B cell (primary cell): ENCODE results near the gene MFSD6L. TPM values are rescaled to one million over a fixed set of nuclear protein-coding genes. Genes with fewer than 3 reads are reported as not detected.

Source experiments
- ATAC-seq: fragments of 200-7000 bp; cut with Tn5 transposase; one replicate; pipeline ENCODE4 v1.10.0; 2021; ENCODE audit warnings: low read depth, mild to moderate bottlenecking, moderate number of reproducible peaks, moderate library complexity
- CTCF ChIA-PET: fragments of 350-600 bp; sonication (Branson Sonifier 250); formaldehyde crosslinking; loops from one replicate; lab custom pipeline; 2021; ENCODE audit warnings: antibody characterized with exemption, inconsistent platforms; lab: Charles Lee
- POLR2A ChIA-PET: fragments of 350-600 bp; sonication (Branson Sonifier 250); formaldehyde crosslinking; loops from one replicate; lab custom pipeline; 2021; ENCODE audit warnings: antibody characterized with exemption; lab: Charles Lee
- DNase-seq: peaks from one replicate; pipeline ENCODE4 v3.0.0; 2013
- H2AFZ ChIP-seq: 2 replicates; pipeline ENCODE4 v1.6.1; 2012; ENCODE audit warnings: mild to moderate bottlenecking, low read depth, low read length; ENCODE audit not compliant: insufficient read depth, poor library complexity, severe bottlenecking
- H3K27ac ChIP-seq, 2 donors: 1 replicate in 1 of 2; 2 replicates in 1 of 2; pipeline ENCODE4 v1.5.1; 2012 to 2013; ENCODE audit warnings: low read length in 2 of 2, mild to moderate bottlenecking in 2 of 2, moderate library complexity in 1 of 2
- H3K27me3 ChIP-seq, 4 experiments: fragments of 200-600 bp in 1 of 4; sonication (generic) in 1 of 4; replicated peaks in 1 of 4; 1 replicate in 2 of 4; 2 replicates in 2 of 4; pipeline versions ENCODE4 v1.6.1 to v1.7.0; 2013 to 2016; ENCODE audit warnings: low read length in 3 of 4, mild to moderate bottlenecking in 2 of 4, mixed read lengths in 1 of 4, moderate library complexity in 1 of 4; ENCODE audit not compliant: insufficient read depth in 4 of 4, control insufficient read depth in 3 of 4; ENCODE audit errors: control extremely low read depth in 1 of 4
- H3K36me3 ChIP-seq, 2 experiments: replicated peaks in 1 of 2; 1 replicate in 1 of 2; 2 replicates in 1 of 2; pipeline versions ENCODE4 v1.6.1 to v1.7.1; 2013; ENCODE audit warnings: low read length in 1 of 2; ENCODE audit not compliant: insufficient read depth in 2 of 2, control insufficient read depth in 1 of 2; ENCODE audit errors: control extremely low read depth in 1 of 2, extremely low read depth in 1 of 2
- H3K4me1 ChIP-seq, 2 donors: fragments of 200-600 bp in 1 of 2; sonication (generic) in 1 of 2; 1 replicate in 1 of 2; 2 replicates in 1 of 2; pipeline versions ENCODE4 v1.5.1 to v1.6.1; 2013 to 2017; ENCODE audit warnings: low read length in 2 of 2; ENCODE audit not compliant: control insufficient read depth in 2 of 2, insufficient read depth in 2 of 2
- H3K4me2 ChIP-seq: replicated peaks from 2 replicates; pipeline ENCODE3; 2012; ENCODE audit warnings: mild to moderate bottlenecking, low read depth, low read length; ENCODE audit not compliant: poor library complexity, severe bottlenecking
- H3K4me3 ChIP-seq, 5 experiments: fragments of 200-600 bp in 1 of 5; sonication (generic) in 1 of 5; 1 replicate in 3 of 5; 2 replicates in 2 of 5; pipeline versions ENCODE4 v1.5.1 to v1.7.0; 2011 to 2016; ENCODE audit warnings: low read length in 4 of 5, mild to moderate bottlenecking in 4 of 5, low read depth in 2 of 5, control low read depth in 1 of 5, moderate library complexity in 1 of 5; ENCODE audit not compliant: insufficient read depth in 1 of 5; ENCODE audit errors: control extremely low read depth in 1 of 5, extremely low read depth in 1 of 5
- H3K79me2 ChIP-seq: fragments of 200-600 bp; sonication (generic); one replicate; pipeline ENCODE4 v1.6.0; 2016; ENCODE audit warnings: low read length; ENCODE audit not compliant: control insufficient read depth, insufficient read depth
- H3K9ac ChIP-seq: fragments of 200-600 bp; sonication (generic); 2 replicates; pipeline ENCODE4 v1.6.1; 2017; ENCODE audit warnings: mild to moderate bottlenecking, low read length, moderate library complexity
- H3K9me3 ChIP-seq, 3 donors: one replicate each; pipeline versions ENCODE4 v1.6.1 to v1.7.1; 2013; ENCODE audit warnings: low read length in 2 of 3; ENCODE audit not compliant: control insufficient read depth in 2 of 3, insufficient read depth in 1 of 3; ENCODE audit errors: control extremely low read depth in 1 of 3
- H4K20me1 ChIP-seq: 2 replicates; pipeline ENCODE4 v1.6.0; 2012; ENCODE audit warnings: mild to moderate bottlenecking, low read length; ENCODE audit not compliant: insufficient read depth, control insufficient read depth, poor library complexity, severe bottlenecking
- H3K27ac Mint-ChIP-seq: one replicate; pipeline ENCODE4 v1.8.0; 2021; ENCODE audit warnings: mixed read lengths
- H3K27me3 Mint-ChIP-seq: one replicate; pipeline ENCODE4 v1.8.0; 2021; ENCODE audit warnings: mixed read lengths
- H3K4me1 Mint-ChIP-seq: one replicate; pipeline ENCODE4 v1.8.0; 2021; ENCODE audit warnings: mixed read lengths
- H3K4me3 Mint-ChIP-seq: one replicate; pipeline ENCODE4 v1.8.0; 2021; ENCODE audit warnings: mixed read lengths
- H3K9me3 Mint-ChIP-seq: one replicate; pipeline ENCODE4 v1.8.0; 2022; ENCODE audit warnings: mixed read lengths; ENCODE audit not compliant: insufficient read depth
- CTCF ChIP-seq: fragments of 200-600 bp; IDR thresholded peaks from one replicate; pipeline ENCODE4 v1.8.0; 2022; ENCODE audit warnings: antibody characterized with exemption, mild to moderate bottlenecking
- EZH2 ChIP-seq: IDR thresholded peaks from 2 replicates; pipeline ENCODE4 v1.6.1; 2012; ENCODE audit warnings: borderline replicate concordance, low read depth, mild to moderate bottlenecking, moderate library complexity, low read length; ENCODE audit not compliant: insufficient read depth, poor library complexity, severe bottlenecking
- WGBS: methylation state at CpG from one replicate; pipeline ENCODE4 v1.1.5; 2013; ENCODE audit warnings: missing lambda C conversion rate; ENCODE audit not compliant: insufficient coverage; 5-methylcytosine and 5-hydroxymethylcytosine counted together
- intact Hi-C: fragments of 100-400 bp; cut with micrococcal nuclease; formaldehyde crosslinking; loops from one replicate; pipeline ENCODE4 v1.10.0; 2022
- polyA plus RNA-seq: library from polyadenylated mRNA; depleted of rRNA; stranded (reverse); fragments of >200 nt; gene quantifications from 2 replicates; pipeline ENCODE4 v1.2.3, GENCODE V29; 2012
- total RNA-seq, 2 donors: library from RNA; stranded (reverse); fragments of 120-200 nt in 1 of 2; gene quantifications; 1 replicate in 1 of 2; 2 replicates in 1 of 2; pipeline versions ENCODE4 v1.2.3 to v1.2.4, GENCODE V29; 2013 to 2022

MFSD6L gene
- total and polyA plus RNA-seq, 2 donors (not counting 1 experiment from before 2014, with no cell fraction given) = 0.24 to 0.37 TPM

- Mint-ChIP-seq H3K4me3 (no peak overlapping the region), H3K4me1 (peaks cover 27% of the 10 kb centered on the region), H3K27me3 (no peaks in the 10 kb centered on the region), H3K27ac (no peak overlapping the region), H3K9me3 (no peaks in the 10 kb centered on the region)
- no peak overlapping the region for H3K4me3 ChIP-seq
- intact Hi-C loops = no loop called here
- H3K9me3 ChIP-seq = no peaks in the 10 kb centered on the region
- no peaks in the 10 kb centered on the region for H3K36me3 ChIP-seq
- H2AFZ ChIP-seq = no peak overlapping the region
- ChIA-PET CTCF (interaction anchor here (1.2 to 5.1 kb wide), 2 partner anchors 93 to 197 kb away, joined by 7 to 56 read pairs; no protein-coding TSS in a partner anchor), POLR2A (no interaction called here)
- 95% methylated on average over 5 of the region's 6 CpGs for WGBS
- H3K4me2 ChIP-seq = no peak overlapping the region
- no peak overlapping the region for H3K9ac ChIP-seq
- no peaks in the 10 kb centered on the region for H3K79me2 ChIP-seq
- H3K27ac ChIP-seq = no peak overlapping the region
- H3K27me3 ChIP-seq = no peaks in the 10 kb centered on the region
- DNase-seq (no peak), ATAC-seq (no peak)
- H4K20me1 ChIP-seq = no peaks in the 10 kb centered on the region
- peaks cover 16 to 23% of the 10 kb centered on the region in 2 donors for H3K4me1 ChIP-seq
- TF ChIP-seq CTCF = no peak
- no peak for TF ChIP-seq EZH2
These were observed 2.1 kb upstream of the MFSD6L start for GRCh38 chr17:8801135-8801840.

GRCh38 chr17:8800656-8801055 is 1.5 kb upstream of the MFSD6L start:
- DNase-seq = no peak
- ChIA-PET POLR2A (no interaction called here), CTCF (interaction anchor here (0.7 to 5.1 kb wide), 5 partner anchors 12 to 206 kb away, joined by 3 to 56 read pairs (median 4); no protein-coding TSS in a partner anchor)
- Histone ChIP-seq H3K79me2 (no peaks in the 10 kb centered on the region), H4K20me1 (no peaks in the 10 kb centered on the region), H3K9me3 (no peaks in the 10 kb centered on the region), H3K4me2 (no peak overlapping the region), H3K36me3 (no peaks in the 10 kb centered on the region), H3K4me1 (peaks cover 10 to 17% of the 10 kb centered on the region in 2 donors), H2AFZ (no peak overlapping the region), H3K4me3 (no peak overlapping the region), H3K9ac (no peak overlapping the region), H3K27me3 (no peaks in the 10 kb centered on the region), H3K27ac (no peak overlapping the region)
- Mint-ChIP-seq H3K27me3 (no peaks in the 10 kb centered on the region), H3K4me1 (peaks cover 21% of the 10 kb centered on the region), H3K27ac (no peak overlapping the region), H3K4me3 (no peak overlapping the region), H3K9me3 (no peaks in the 10 kb centered on the region)
- WGBS = no CpG with 5 or more reads among the region's 2 CpGs
- no peak for TF ChIP-seq EZH2
- TF ChIP-seq CTCF = no peak
- no peak for ATAC-seq
- intact Hi-C loops = no loop called here
